CD4-positive, alpha-beta T cell treated with Interleukin-12 subunit alpha and Interleukin-12 subunit beta, for 1 hour (primary cell): ENCODE measurements around the gene FIGN.

Experiments used
- DNase-seq: peaks from one replicate; pipeline ENCODE4 v3.0.0-alpha.2; 2020

The FIGN gene

GRCh38 chr2:163659224-163659623, 76.6 kb downstream of the FIGN start:
- no peak for DNase-seq

- no peak for DNase-seq
Measured at GRCh38 chr2:163658556-163658955, 77.3 kb downstream of the FIGN start.

GRCh38 chr2:163657281-163657656, 78.5 kb downstream of the FIGN start:
- no peak for DNase-seq

- DNase-seq = no peak
Measured at GRCh38 chr2:163656622-163657280, 79.1 kb downstream of the FIGN start.

GRCh38 chr2:163655667-163656066, 80.1 kb downstream of the FIGN start:
- DNase-seq = no peak

GRCh38 chr2:163652751-163653150, 83.1 kb downstream of the FIGN start:
- no peak for DNase-seq

GRCh38 chr2:163649080-163649479, 86.7 kb downstream of the FIGN start:
- no peak for DNase-seq

GRCh38 chr2:163647300-163647699, 88.5 kb downstream of the FIGN start:
- no peak for DNase-seq

- no peak for DNase-seq
Measured at GRCh38 chr2:163646687-163647086, 89.1 kb downstream of the FIGN start.

- DNase-seq = no peak
Measured at GRCh38 chr2:163644238-163644637, 91.6 kb downstream of the FIGN start.

- no peak for DNase-seq
Measured at GRCh38 chr2:163641986-163642385, 93.8 kb downstream of the FIGN start.

- no peak for DNase-seq
Measured at GRCh38 chr2:163640542-163641193, 95.1 kb downstream of the FIGN start.

GRCh38 chr2:163637871-163638270, 97.9 kb downstream of the FIGN start:
- DNase-seq = no peak

GRCh38 chr2:163633291-163633690, 102.5 kb downstream of the FIGN start:
- no peak for DNase-seq

GRCh38 chr2:163630836-163631235, 105.0 kb downstream of the FIGN start:
- DNase-seq = no peak

- no peak for DNase-seq
Measured at GRCh38 chr2:163626639-163627109, 109.1 kb downstream of the FIGN start.

- DNase-seq = no peak
Measured at GRCh38 chr2:163626208-163626607, 109.6 kb downstream of the FIGN start.

- no peak for DNase-seq
Measured at GRCh38 chr2:163625632-163626031, 110.2 kb downstream of the FIGN start.

- no peak for DNase-seq
Measured at GRCh38 chr2:163621445-163622004, 114.3 kb downstream of the FIGN start.

GRCh38 chr2:163617517-163617916, 118.3 kb downstream of the FIGN start:
- no peak for DNase-seq

GRCh38 chr2:163613266-163613731, 122.5 kb downstream of the FIGN start:
- DNase-seq = no peak

GRCh38 chr2:163612332-163612731, 123.5 kb downstream of the FIGN start:
- no peak for DNase-seq

GRCh38 chr2:163611557-163611906, 124.3 kb downstream of the FIGN start:
- no peak for DNase-seq

- no peak for DNase-seq
Measured at GRCh38 chr2:163610817-163611556, 124.8 kb downstream of the FIGN start.
